HG02571 (cell line): ENCODE measurements around the gene SUN2.

Experiments used
- ATAC-seq: cut with Tn5 transposase; IDR thresholded peaks from one replicate; pipeline ENCODE4 v1.9.1; 2021; ENCODE audit warnings: mild to moderate bottlenecking, moderate library complexity; ENCODE audit not compliant: unreplicated experiment

The SUN2 gene

DNA sequence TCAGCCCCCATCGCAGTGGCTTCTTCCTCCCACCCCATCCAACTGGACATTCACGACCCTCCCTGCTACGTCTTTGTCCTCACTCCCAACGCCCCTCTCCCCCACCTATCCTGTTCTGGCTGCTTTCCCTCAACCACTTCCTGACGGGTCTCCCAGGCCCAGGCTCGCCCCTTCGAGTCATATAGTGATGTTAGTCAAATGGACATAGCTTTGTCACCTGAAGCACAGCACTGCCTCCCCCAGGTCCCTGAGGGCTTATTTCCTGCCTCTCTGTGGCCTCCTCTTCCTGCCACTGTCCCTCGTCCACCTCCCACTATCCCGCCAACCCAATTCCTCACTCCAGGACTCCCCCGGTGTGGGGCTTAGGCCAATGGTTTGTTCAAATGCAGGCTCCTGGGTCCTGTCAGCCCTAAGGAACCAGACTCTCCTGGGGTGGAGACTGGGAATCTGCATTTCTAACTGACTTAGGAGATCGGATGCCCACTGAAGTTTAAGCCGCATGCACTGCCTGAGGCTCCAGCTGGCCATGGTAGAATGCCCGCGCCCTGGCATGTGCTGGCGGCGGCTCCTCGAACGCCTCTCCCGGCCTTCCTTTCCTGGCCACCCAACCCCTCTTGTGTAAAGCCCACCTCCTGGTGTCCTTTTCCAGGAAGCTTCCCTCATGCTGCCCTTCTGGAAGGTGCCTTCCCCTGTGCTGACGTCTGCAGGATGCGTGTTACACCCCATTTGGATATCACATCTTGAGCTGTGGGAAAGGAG lies 18.3 kb downstream of the SUN2 start:
- no peak for ATAC-seq

DNA sequence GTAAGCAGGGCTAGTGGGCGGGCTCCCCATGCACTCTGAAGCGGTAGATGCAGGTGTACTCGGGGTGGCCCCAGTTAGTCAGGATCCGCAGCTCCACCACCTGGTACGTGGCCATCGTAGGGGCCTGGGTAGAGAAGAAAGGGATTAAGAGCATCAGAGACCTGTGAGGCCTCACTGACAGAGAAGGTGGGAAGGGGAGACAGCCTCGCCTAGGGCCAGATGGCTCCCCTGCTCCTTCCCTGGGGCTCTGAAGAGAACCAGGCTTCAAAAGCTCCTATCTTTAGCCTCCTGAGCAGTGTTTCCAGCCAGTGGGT lies 19.6 kb downstream of the SUN2 start:
- ATAC-seq = no peak

GRCh38 chr22:38735465-38736256 lies 20.1 kb downstream of the SUN2 start:
- ATAC-seq = no peak

GRCh38 chr22:38735126-38735464 lies 20.7 kb downstream of the SUN2 start:
- no peak for ATAC-seq

DNA sequence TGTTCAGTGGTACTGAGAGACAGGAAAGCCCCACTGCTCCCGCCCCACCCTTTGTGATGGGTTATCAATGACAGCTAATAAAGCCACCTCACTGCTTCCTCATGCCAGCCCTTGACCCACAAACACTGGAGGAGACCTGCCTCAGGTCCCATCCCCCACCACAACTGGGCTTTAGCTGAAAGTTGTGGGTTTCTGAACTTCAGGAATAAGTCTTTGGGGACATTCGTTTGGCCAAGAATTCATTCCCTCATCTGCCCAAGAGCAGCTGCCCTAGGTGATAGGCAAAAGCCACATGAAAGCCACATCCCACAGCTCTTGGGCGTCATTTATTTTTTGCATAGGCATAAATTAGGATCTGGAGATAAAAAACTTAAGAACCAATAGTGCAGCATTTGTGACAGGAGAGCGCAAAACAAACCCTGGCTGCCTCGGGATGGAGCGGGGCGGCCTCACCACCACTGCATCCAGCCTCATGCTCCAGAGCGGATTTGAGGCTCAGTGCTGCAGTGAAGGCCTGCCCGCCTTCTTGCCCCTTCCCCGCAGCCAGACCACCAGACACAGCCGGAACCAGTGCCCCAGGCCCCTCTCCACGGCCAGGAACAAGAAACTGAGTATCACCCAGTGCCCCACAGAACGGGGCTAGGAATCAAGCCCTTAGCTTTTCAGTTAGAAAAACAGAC lies 21.2 kb downstream of the SUN2 start:
- ATAC-seq = no peak

- ATAC-seq = no peak
Measured at GRCh38 chr22:38733724-38734381, 21.9 kb downstream of the SUN2 start.

- no peak for ATAC-seq
Measured at GRCh38 chr22:38733329-38733723, 22.5 kb downstream of the SUN2 start.

DNA sequence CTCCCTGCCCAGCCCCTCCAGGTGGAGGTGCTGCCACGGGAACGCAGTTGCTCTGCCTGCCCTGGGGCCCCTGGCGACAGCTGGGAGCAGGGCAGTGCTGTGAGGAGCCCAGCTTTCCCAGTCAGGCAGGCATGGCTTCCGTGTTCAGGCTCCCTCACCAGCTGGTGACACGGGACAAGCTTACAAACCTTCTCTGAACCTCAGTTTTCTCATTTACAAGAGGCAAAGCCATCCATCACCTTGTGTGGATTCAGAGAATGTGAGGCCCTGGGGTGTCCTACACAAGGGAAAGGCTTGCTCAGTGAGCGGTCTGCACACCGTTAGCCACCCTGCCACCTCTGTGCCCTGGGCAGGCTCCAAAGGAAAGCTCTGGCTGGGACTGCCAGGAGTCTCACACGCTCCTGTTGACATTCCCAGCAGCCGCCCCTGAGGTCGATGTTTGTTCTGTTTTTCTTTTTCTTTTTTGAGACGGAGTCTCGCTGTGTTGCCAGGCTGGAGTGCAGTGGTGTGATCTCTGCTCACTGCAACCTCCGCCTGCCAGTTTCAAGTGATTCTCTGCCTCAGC lies 23.5 kb downstream of the SUN2 start:
- no peak for ATAC-seq

GRCh38 chr22:38731703-38732161 lies 24.1 kb downstream of the SUN2 start:
- no peak for ATAC-seq

DNA sequence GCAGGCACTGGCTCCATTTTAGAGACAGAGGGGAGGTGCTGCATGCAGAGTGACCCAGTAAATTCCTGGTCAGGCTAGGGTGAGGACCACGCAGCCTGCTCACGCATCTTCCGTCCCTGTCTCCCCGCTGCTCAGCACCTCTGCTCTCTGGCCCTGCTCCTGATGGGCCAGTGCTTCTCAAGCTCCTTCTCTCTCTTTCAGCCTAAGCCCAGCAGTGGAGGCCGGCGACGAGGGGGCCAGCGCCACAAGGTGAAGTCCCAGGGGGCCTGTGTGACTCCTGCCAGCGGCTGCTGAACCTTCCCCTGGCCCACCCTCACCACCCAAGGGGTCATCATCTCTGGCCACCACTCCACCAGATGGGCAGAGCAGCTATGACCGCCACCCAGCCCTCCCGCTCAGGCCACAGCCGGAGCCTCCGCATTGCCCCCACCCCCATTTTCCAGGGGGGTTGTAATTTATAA lies 25.4 kb downstream of the SUN2 start:
- no peak for ATAC-seq

GRCh38 chr22:38729946-38730345 lies 25.9 kb downstream of the SUN2 start:
- no peak for ATAC-seq

- ATAC-seq = no peak
Measured at GRCh38 chr22:38728871-38729796, 26.7 kb downstream of the SUN2 start.

GRCh38 chr22:38727530-38728451 lies 28.0 kb downstream of the SUN2 start:
- ATAC-seq = no peak

- ATAC-seq = no peak
Measured at GRCh38 chr22:38727123-38727522, 28.7 kb downstream of the SUN2 start.

DNA sequence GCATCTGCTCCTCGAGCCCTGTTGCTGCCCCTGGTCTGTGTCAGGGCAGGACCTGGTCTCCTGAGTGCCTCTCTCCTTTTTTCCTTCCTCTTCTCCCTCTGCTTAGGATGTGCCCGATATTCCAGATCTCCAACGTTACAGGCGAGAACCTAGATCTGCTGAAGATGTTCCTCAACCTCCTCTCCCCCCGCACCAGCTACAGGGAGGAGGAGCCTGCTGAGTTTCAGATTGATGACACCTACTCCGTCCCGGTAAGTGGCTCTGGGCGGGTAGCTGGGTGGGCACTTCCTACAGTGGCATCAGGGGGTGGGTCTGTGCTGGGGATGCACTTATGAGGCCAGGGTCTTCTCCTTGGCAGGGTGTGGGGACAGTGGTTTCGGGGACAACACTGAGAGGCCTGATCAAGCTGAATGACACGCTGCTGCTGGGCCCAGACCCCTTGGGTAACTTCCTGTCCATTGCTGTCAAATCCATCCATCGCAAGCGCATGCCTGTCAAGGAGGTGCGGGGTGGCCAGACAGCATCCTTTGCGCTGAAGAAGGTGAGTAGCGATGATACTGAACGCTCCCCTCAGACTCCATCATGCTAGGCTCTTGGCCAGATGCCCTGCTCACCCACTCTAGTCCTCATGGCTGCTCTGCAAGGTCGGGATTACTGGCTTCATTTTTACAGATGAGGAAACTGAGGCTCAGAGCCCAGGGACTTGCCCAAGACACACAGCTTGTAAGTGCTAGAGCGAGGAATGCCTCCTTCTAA lies 29.7 kb downstream of the SUN2 start:
- ATAC-seq = no peak

DNA sequence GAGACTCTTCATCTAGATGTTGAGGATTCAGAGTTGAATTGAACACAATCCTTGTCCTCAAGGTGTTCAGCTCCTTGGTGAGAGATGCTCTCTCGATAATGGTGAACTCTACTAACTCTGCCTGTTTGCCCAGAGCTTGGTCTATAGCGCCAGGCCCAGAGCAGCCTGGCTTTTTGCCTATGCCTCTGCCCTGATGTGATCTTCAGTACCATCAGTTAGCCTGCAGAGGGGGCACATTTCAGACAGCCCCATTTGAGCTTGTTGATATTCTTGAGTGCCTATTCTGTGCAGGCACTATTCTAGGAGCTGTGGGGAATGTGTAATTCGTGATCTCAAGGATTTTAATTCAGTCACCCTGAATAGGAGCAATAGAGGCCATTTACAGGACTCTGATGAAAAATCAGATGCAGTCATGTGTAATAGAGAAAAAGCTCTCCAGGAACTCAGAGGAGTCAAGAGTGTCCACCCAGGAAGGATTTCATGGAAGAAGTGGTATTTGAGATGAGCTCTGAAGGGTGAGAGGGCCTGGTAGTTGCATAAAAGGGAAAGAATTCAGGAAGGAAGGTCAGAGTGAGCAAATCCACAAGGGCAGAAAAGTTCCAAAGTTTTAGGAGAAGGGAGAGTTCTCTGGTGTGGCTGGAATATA lies 30.7 kb downstream of the SUN2 start:
- no peak for ATAC-seq

- ATAC-seq = no peak
Measured at GRCh38 chr22:38724176-38724575, 31.6 kb downstream of the SUN2 start.

DNA sequence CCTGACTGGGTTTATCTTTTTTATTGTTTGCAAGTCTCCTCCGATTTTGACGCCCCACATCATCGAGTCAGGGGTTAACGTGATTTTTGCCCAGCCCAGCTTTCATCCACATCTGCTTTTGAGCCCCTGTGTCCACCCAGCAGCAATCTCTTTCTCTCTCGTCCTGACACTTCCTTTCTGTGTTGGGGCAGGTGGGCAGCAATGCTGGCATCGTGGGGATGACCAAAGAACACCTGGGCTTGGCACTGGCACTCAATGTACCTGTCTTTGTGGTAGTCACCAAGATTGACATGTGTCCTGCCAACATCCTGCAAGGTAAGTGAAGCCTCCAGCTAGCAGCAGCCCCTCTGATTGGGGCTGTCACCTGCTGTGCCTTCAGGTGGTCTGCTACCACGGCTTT lies 34.2 kb downstream of the SUN2 start:
- ATAC-seq = no peak
